Loucy (cell line): ENCODE results near the gene TMEM132E.

Source experiments
- H2AFZ ChIP-seq: fragments of 200-600 bp; sonication (generic); 2 replicates; pipeline ENCODE4 v1.6.0; 2016; ENCODE audit warnings: antibody characterized with exemption, mild to moderate bottlenecking, low read length, moderate library complexity
- H3F3A ChIP-seq: fragments of 200-600 bp; 2 replicates; pipeline ENCODE4 v1.6.0; 2016; ENCODE audit warnings: antibody characterized with exemption, low read depth, mild to moderate bottlenecking
- H3K27me3 ChIP-seq: fragments of 200-600 bp; sonication (generic); 2 replicates; pipeline ENCODE4 v1.6.1; 2014; ENCODE audit warnings: low read length, mild to moderate bottlenecking; ENCODE audit not compliant: insufficient read depth, poor library complexity, severe bottlenecking
- H3K36me3 ChIP-seq: fragments of 200-600 bp; sonication (generic); 2 replicates; pipeline ENCODE4 v1.6.1; 2016; ENCODE audit warnings: low read length; ENCODE audit not compliant: insufficient read depth
- H3K4me1 ChIP-seq: fragments of 200-600 bp; sonication (generic); 2 replicates; pipeline ENCODE4 v1.5.1; 2014; ENCODE audit warnings: low read length, mild to moderate bottlenecking; ENCODE audit not compliant: insufficient read depth, poor library complexity, severe bottlenecking
- H3K4me2 ChIP-seq: fragments of 200-600 bp; sonication (generic); 2 replicates; pipeline ENCODE4 v1.6.0; 2014; ENCODE audit warnings: antibody characterized with exemption, low read length, low read depth, mild to moderate bottlenecking; ENCODE audit not compliant: poor library complexity, severe bottlenecking
- H3K4me3 ChIP-seq: fragments of 200-600 bp; sonication (generic); 2 replicates; pipeline ENCODE4 v1.5.1; 2014; ENCODE audit warnings: low read length, mild to moderate bottlenecking, mixed read lengths; ENCODE audit not compliant: poor library complexity, severe bottlenecking
- H3K79me2 ChIP-seq: fragments of 200-600 bp; sonication (generic); 2 replicates; pipeline ENCODE4 v1.6.1; 2014; ENCODE audit warnings: low read length; ENCODE audit not compliant: insufficient read depth
- H3K9ac ChIP-seq: fragments of 200-600 bp; sonication (generic); 2 replicates; pipeline ENCODE4 v1.6.0; 2014; ENCODE audit warnings: mild to moderate bottlenecking, low read depth, low read length, moderate library complexity; ENCODE audit not compliant: poor library complexity, severe bottlenecking
- H3K9me2 ChIP-seq: fragments of 200-600 bp; sonication (generic); replicated peaks from 2 replicates; pipeline ENCODE4 v1.6.1; 2016; ENCODE audit warnings: low read depth, low read length, mixed read lengths
- H3K9me3 ChIP-seq: fragments of 200-600 bp; sonication (generic); 2 replicates; pipeline ENCODE4 v1.6.1; 2014; ENCODE audit warnings: mild to moderate bottlenecking, antibody characterized with exemption, low read length, low read depth; ENCODE audit not compliant: insufficient read depth
- H4K20me1 ChIP-seq: fragments of 200-600 bp; sonication (generic); 2 replicates; pipeline ENCODE4 v1.6.0; 2014; ENCODE audit warnings: antibody characterized with exemption, low read length, mild to moderate bottlenecking; ENCODE audit not compliant: insufficient read depth, poor library complexity, severe bottlenecking
- EZH2phosphoT487 ChIP-seq: fragments of 200-600 bp; IDR thresholded peaks from 2 replicates; pipeline ENCODE4 v1.6.1; 2018; ENCODE audit warnings: antibody characterized with exemption, mild to moderate bottlenecking, moderate library complexity, borderline replicate concordance
- TF ChIP-seq, protein P1 (sequence below): fragments of 200-600 bp; sonication (generic); conservative IDR thresholded peaks from 2 replicates; pipeline ENCODE4 v1.5.1; 2014; ENCODE audit warnings: mild to moderate bottlenecking, antibody characterized with exemption, low read length

The TMEM132E gene

GRCh38 chr17:34653511-34653910 lies 74.1 kb downstream of the TMEM132E start:
- Histone ChIP-seq H3K36me3 (no peaks in the 10 kb centered on the region), H3K9me3 (no peaks in the 10 kb centered on the region), H3K4me2 (no peak overlapping the region), H3K9me2 (no peaks in the 10 kb centered on the region), H2AFZ (no peak overlapping the region), H3K9ac (no peak overlapping the region), H4K20me1 (no peaks in the 10 kb centered on the region), H3K27me3 (no peaks in the 10 kb centered on the region), H3K79me2 (no peaks in the 10 kb centered on the region), H3F3A (no peaks in the 10 kb centered on the region), H3K4me1 (no peaks in the 10 kb centered on the region), H3K4me3 (no peak overlapping the region)
- TF ChIP-seq, protein P1, sequence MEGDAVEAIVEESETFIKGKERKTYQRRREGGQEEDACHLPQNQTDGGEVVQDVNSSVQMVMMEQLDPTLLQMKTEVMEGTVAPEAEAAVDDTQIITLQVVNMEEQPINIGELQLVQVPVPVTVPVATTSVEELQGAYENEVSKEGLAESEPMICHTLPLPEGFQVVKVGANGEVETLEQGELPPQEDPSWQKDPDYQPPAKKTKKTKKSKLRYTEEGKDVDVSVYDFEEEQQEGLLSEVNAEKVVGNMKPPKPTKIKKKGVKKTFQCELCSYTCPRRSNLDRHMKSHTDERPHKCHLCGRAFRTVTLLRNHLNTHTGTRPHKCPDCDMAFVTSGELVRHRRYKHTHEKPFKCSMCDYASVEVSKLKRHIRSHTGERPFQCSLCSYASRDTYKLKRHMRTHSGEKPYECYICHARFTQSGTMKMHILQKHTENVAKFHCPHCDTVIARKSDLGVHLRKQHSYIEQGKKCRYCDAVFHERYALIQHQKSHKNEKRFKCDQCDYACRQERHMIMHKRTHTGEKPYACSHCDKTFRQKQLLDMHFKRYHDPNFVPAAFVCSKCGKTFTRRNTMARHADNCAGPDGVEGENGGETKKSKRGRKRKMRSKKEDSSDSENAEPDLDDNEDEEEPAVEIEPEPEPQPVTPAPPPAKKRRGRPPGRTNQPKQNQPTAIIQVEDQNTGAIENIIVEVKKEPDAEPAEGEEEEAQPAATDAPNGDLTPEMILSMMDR: no peak
- TF ChIP-seq EZH2phosphoT487: no peak

GRCh38 chr17:34654276-34654880 lies 75.0 kb downstream of the TMEM132E start:
- Histone ChIP-seq H3K9ac (no peak overlapping the region), H3K9me3 (no peaks in the 10 kb centered on the region), H3K79me2 (no peaks in the 10 kb centered on the region), H2AFZ (no peak overlapping the region), H3K4me2 (no peak overlapping the region), H3K4me1 (no peaks in the 10 kb centered on the region), H3K4me3 (no peak overlapping the region), H3K36me3 (no peaks in the 10 kb centered on the region), H4K20me1 (no peaks in the 10 kb centered on the region), H3K9me2 (no peaks in the 10 kb centered on the region), H3F3A (no peaks in the 10 kb centered on the region), H3K27me3 (no peaks in the 10 kb centered on the region)
- TF ChIP-seq, protein P1: no peak
- no peak for TF ChIP-seq EZH2phosphoT487

DNA sequence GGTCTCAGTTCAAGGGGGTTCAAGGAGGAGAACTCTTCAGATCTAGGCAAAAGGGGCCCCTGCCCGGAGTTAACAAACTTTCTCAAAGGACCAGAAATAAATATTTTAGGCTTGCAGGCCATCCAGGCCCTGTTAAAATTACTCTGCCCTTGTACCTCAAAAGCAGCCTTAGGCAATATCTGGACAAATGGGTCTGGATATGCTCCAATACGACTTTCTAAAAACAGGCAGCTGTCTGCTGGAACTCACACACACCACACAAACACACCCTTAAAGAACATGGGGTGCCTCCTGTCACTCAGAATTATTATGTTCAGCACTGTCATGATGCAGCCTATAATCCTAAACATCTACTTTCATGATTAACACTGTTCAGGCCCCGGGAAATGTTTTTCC lies 75.5 kb downstream of the TMEM132E start:
- Histone ChIP-seq H3K9me2 (no peaks in the 10 kb centered on the region), H3K4me3 (no peak overlapping the region), H3K9ac (no peak overlapping the region), H3K27me3 (no peaks in the 10 kb centered on the region), H4K20me1 (no peaks in the 10 kb centered on the region), H3F3A (no peaks in the 10 kb centered on the region), H3K4me2 (no peak overlapping the region), H3K36me3 (no peaks in the 10 kb centered on the region), H2AFZ (no peak overlapping the region), H3K9me3 (no peaks in the 10 kb centered on the region), H3K79me2 (no peaks in the 10 kb centered on the region), H3K4me1 (no peaks in the 10 kb centered on the region)
- TF ChIP-seq, protein P1: no peak
- no peak for TF ChIP-seq EZH2phosphoT487
